HepG2 (cell line): ENCODE measurements around the gene EEIG1. TPM values are rescaled to one million over a fixed set of nuclear protein-coding genes. Genes with fewer than 3 reads are reported as not detected.

ENCODE experiments used
- ARNTL ChIP-seq: sonication (generic); formaldehyde crosslinking; IDR thresholded peaks from 2 replicates; pipeline ENCODE4 v1.4.0; 2020; ENCODE audit warnings: mild to moderate bottlenecking, missing genetic modification reagents
- CEBPB ChIP-seq: IDR thresholded peaks from 2 replicates; pipeline ENCODE4 v1.6.1; 2011; ENCODE audit warnings: low read depth, low read length, improper control_type of control experiment, borderline replicate concordance
- DNMT1 ChIP-seq: sonication (generic); formaldehyde crosslinking; IDR thresholded peaks from 2 replicates; pipeline ENCODE4 v1.5.1; 2020; ENCODE audit warnings: mild to moderate bottlenecking, missing genetic modification reagents
- FLYWCH1 ChIP-seq: sonication (generic); formaldehyde crosslinking; IDR thresholded peaks from 2 replicates; pipeline ENCODE4 v1.8.1; 2023; ENCODE audit warnings: mild to moderate bottlenecking, missing genetic modification reagents
- HNRNPLL ChIP-seq: fragments of 200-400 bp; formaldehyde crosslinking; IDR thresholded peaks from 2 replicates; pipeline ENCODE4 v1.6.1; 2017; ENCODE audit warnings: mild to moderate bottlenecking, low read depth, low read length; ENCODE audit not compliant: poor library complexity, severe bottlenecking
- MAFG ChIP-seq: sonication (generic); formaldehyde crosslinking; IDR thresholded peaks from 2 replicates; pipeline ENCODE4 v1.5.1; 2020; ENCODE audit warnings: mild to moderate bottlenecking, missing genetic modification reagents
- NFRKB ChIP-seq: fragments of 450-650 bp; IDR thresholded peaks from 2 replicates; pipeline ENCODE4 v1.6.1; 2017
- PHF8 ChIP-seq: sonication (generic); formaldehyde crosslinking; IDR thresholded peaks from 2 replicates; pipeline ENCODE4 v1.5.0; 2020; ENCODE audit warnings: missing genetic modification reagents
- TBL1XR1 ChIP-seq: fragments of 150-350 bp; IDR thresholded peaks from 2 replicates; pipeline ENCODE4 v1.6.1; 2014; ENCODE audit warnings: borderline replicate concordance, low read length; ENCODE audit not compliant: partially characterized antibody
- ZNF256 ChIP-seq: sonication (generic); formaldehyde crosslinking; conservative IDR thresholded peaks from 2 replicates; pipeline ENCODE4 v1.4.0; 2020; ENCODE audit warnings: missing genetic modification reagents
- ZNF326 ChIP-seq: sonication (generic); formaldehyde crosslinking; IDR thresholded peaks from 2 replicates; pipeline ENCODE4 v1.4.0; 2020; ENCODE audit warnings: missing genetic modification reagents, borderline replicate concordance
- ZNF552 ChIP-seq: sonication (generic); formaldehyde crosslinking; IDR thresholded peaks from 2 replicates; pipeline ENCODE4 v1.9.0; 2022; ENCODE audit warnings: missing genetic modification reagents, mild to moderate bottlenecking, borderline replicate concordance
- ZNF556 ChIP-seq: sonication (generic); formaldehyde crosslinking; IDR thresholded peaks from 2 replicates; pipeline ENCODE4 v1.4.0; 2020; ENCODE audit warnings: mild to moderate bottlenecking, missing genetic modification reagents, borderline replicate concordance
- ZNF557 ChIP-seq: sonication (generic); formaldehyde crosslinking; IDR thresholded peaks from 2 replicates; pipeline ENCODE4 v1.4.0; 2020; ENCODE audit warnings: missing genetic modification reagents
- ZSCAN30 ChIP-seq: sonication (generic); formaldehyde crosslinking; IDR thresholded peaks from 2 replicates; pipeline ENCODE4 v1.5.0; 2020; ENCODE audit warnings: mild to moderate bottlenecking, missing genetic modification reagents
- polyA plus RNA-seq, 8 experiments: library from polyadenylated mRNA; depleted of rRNA in 3 of 8; stranded (reverse) in 7 of 8; unstranded in 1 of 8; fragments of >200 nt; fragmentation: Illumina TruSeq in 4 of 8; extraction: Trizol in 4 of 8; gene quantifications; 2 replicates each; pipeline versions ENCODE4 v1.2.1 to v1.2.3, GENCODE V29; 2011 to 2016; ENCODE audit warnings: low read depth in 4 of 8, missing spikeins in 1 of 8, mixed read lengths in 1 of 8; ENCODE audit not compliant: insufficient read depth in 1 of 8
- total RNA-seq, 5 experiments: library from RNA; depleted of rRNA; stranded (reverse); fragments of >200 nt; fragmentation: Illumina TruSeq; extraction: Trizol; gene quantifications; 2 replicates each; pipeline ENCODE4 v1.2.3, GENCODE V29; 2016; ENCODE audit warnings: low read depth in 1 of 5
- TF ChIP-seq, protein P1 (sequence below): sonication (generic); formaldehyde crosslinking; conservative IDR thresholded peaks from 2 replicates; pipeline ENCODE4 v1.8.0; 2022; ENCODE audit warnings: missing genetic modification reagents
- TF ChIP-seq, protein P2 (sequence below): sonication (generic); formaldehyde crosslinking; IDR thresholded peaks from 2 replicates; pipeline ENCODE4 v1.8.1; 2022; ENCODE audit warnings: mild to moderate bottlenecking, missing genetic modification reagents
- TF ChIP-seq, protein P3 (sequence below): sonication (generic); formaldehyde crosslinking; IDR thresholded peaks from 2 replicates; pipeline ENCODE4 v1.9.0; 2021; ENCODE audit warnings: missing genetic modification reagents, borderline replicate concordance
- TF ChIP-seq, protein P4 (sequence below): IDR thresholded peaks from 2 replicates; pipeline ENCODE4 v1.6.1; 2016; ENCODE audit warnings: missing biosample characterization, missing genetic modification reagents, low read depth
- TF ChIP-seq, protein P5 (sequence below): sonication (generic); formaldehyde crosslinking; IDR thresholded peaks from 2 replicates; pipeline ENCODE4 v1.4.0; 2020; ENCODE audit warnings: missing genetic modification reagents, low read depth, mild to moderate bottlenecking, borderline replicate concordance
- TF ChIP-seq, protein P6 (sequence below): sonication (generic); formaldehyde crosslinking; IDR thresholded peaks from 2 replicates; pipeline ENCODE4 v1.4.0; 2020; ENCODE audit warnings: missing genetic modification reagents, mild to moderate bottlenecking, borderline replicate concordance

The EEIG1 gene
- total and polyA plus RNA-seq, 2 of the 13 experiments (the other 11 are each of a cell fraction or from before 2014, with no cell fraction given): 16.6 to 25.2 TPM

DNA sequence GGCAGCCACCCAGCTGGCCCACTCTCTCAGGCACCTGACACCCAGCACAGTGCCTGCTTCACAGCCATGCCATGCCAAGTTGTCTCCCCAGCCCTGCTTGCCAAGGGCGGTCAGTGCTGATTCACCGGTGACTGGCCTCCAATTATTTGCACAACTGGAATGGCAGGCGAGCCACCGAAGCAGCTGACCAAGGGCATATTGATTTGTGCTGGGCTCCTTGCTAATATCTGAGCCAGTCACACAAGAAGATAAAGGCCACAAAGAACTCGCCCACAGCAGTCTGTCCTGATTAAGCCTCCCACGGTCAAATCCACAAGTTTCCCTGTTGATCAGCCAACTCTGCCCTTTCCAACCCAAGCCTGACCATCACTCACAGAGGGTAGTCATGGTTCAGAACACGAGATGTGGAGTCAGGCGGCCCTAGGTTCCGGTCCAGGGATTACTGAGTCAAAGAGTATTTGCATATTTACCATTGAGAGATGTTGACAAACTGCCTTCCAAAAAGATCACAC is 6.4 kb upstream of the EEIG1 start (continued):
- TF ChIP-seq, protein P1, sequence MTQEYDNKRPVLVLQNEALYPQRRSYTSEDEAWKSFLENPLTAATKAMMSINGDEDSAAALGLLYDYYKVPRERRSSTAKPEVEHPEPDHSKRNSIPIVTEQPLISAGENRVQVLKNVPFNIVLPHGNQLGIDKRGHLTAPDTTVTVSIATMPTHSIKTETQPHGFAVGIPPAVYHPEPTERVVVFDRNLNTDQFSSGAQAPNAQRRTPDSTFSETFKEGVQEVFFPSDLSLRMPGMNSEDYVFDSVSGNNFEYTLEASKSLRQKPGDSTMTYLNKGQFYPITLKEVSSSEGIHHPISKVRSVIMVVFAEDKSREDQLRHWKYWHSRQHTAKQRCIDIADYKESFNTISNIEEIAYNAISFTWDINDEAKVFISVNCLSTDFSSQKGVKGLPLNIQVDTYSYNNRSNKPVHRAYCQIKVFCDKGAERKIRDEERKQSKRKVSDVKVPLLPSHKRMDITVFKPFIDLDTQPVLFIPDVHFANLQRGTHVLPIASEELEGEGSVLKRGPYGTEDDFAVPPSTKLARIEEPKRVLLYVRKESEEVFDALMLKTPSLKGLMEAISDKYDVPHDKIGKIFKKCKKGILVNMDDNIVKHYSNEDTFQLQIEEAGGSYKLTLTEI (CRISPR knock-in tag): no peak
- no peak for TF ChIP-seq PHF8
- TF ChIP-seq ZNF256 (CRISPR knock-in tag): no peak
- TF ChIP-seq ZNF552 (CRISPR knock-in tag): no peak
- no peak for TF ChIP-seq FLYWCH1 (CRISPR knock-in tag)
- TF ChIP-seq TBL1XR1: peak; percentile 37
- no peak for TF ChIP-seq ZSCAN30
- TF ChIP-seq, protein P2, sequence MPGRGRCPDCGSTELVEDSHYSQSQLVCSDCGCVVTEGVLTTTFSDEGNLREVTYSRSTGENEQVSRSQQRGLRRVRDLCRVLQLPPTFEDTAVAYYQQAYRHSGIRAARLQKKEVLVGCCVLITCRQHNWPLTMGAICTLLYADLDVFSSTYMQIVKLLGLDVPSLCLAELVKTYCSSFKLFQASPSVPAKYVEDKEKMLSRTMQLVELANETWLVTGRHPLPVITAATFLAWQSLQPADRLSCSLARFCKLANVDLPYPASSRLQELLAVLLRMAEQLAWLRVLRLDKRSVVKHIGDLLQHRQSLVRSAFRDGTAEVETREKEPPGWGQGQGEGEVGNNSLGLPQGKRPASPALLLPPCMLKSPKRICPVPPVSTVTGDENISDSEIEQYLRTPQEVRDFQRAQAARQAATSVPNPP (CRISPR knock-in tag): no peak
- TF ChIP-seq, protein P3, sequence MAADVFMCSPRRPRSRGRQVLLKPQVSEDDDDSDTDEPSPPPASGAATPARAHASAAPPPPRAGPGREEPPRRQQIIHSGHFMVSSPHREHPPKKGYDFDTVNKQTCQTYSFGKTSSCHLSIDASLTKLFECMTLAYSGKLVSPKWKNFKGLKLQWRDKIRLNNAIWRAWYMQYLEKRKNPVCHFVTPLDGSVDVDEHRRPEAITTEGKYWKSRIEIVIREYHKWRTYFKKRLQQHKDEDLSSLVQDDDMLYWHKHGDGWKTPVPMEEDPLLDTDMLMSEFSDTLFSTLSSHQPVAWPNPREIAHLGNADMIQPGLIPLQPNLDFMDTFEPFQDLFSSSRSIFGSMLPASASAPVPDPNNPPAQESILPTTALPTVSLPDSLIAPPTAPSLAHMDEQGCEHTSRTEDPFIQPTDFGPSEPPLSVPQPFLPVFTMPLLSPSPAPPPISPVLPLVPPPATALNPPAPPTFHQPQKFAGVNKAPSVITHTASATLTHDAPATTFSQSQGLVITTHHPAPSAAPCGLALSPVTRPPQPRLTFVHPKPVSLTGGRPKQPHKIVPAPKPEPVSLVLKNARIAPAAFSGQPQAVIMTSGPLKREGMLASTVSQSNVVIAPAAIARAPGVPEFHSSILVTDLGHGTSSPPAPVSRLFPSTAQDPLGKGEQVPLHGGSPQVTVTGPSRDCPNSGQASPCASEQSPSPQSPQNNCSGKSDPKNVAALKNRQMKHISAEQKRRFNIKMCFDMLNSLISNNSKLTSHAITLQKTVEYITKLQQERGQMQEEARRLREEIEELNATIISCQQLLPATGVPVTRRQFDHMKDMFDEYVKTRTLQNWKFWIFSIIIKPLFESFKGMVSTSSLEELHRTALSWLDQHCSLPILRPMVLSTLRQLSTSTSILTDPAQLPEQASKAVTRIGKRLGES (CRISPR knock-in tag): no peak
- TF ChIP-seq NFRKB: no peak
- no peak; the same call in 1 of the 2 replicates for TF ChIP-seq ZNF556 (CRISPR knock-in tag)
- TF ChIP-seq, protein P4, sequence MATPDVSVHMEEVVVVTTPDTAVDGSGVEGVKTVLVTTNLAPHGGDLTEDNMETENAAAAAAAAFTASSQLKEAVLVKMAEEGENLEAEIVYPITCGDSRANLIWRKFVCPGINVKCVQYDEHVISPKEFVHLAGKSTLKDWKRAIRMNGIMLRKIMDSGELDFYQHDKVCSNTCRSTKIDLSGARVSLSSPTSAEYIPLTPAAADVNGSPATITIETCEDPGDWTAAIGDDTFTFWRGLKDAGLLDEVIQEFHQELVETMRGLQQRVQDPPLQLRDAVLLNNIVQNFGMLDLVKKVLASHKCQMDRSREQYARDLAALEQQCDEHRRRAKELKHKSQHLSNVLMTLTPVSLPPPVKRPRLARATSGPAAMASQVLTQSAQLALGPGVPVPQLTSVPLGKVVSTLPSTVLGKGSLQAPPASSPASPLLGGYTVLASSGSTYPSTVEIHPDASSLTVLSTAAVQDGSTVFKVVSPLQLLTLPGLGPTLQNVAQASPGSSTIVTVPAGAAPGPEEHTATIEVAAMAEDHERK (CRISPR knock-in tag): no peak
- TF ChIP-seq, protein P5, sequence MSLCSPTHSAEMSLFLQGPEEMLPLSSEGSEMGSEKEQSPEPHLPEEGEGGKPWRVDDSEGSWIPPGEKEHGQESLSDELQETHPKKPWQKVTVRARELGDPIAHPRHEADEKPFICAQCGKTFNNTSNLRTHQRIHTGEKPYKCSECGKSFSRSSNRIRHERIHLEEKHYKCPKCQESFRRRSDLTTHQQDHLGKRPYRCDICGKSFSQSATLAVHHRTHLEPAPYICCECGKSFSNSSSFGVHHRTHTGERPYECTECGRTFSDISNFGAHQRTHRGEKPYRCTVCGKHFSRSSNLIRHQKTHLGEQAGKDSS (CRISPR knock-in tag): peak; percentile 54; the same call in 1 of the 2 replicates
- TF ChIP-seq ZNF557: no peak
- TF ChIP-seq HNRNPLL: no peak
- no peak for TF ChIP-seq MAFG (CRISPR knock-in tag)
- TF ChIP-seq, protein P6, sequence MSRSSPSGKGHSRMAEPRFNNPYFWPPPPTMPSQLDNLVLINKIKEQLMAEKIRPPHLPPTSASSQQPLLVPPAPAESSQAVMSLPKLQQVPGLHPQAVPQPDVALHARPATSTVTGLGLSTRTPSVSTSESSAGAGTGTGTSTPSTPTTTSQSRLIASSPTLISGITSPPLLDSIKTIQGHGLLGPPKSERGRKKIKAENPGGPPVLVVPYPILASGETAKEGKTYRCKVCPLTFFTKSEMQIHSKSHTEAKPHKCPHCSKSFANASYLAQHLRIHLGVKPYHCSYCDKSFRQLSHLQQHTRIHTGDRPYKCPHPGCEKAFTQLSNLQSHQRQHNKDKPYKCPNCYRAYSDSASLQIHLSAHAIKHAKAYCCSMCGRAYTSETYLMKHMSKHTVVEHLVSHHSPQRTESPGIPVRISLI (CRISPR knock-in tag): no peak
- peak; percentile 51; the same call in 1 of the 2 replicates for TF ChIP-seq ARNTL (CRISPR knock-in tag)
- no peak for TF ChIP-seq CEBPB
- no peak for TF ChIP-seq DNMT1 (CRISPR knock-in tag)
- no peak for TF ChIP-seq ZNF326 (CRISPR knock-in tag)
